Smooth muscle cell (in vitro differentiated cells): ENCODE measurements around the gene ASCL4. TPM values are rescaled to one million over a fixed set of nuclear protein-coding genes. Genes with fewer than 3 reads are reported as not detected.

Experiments used
- DNase-seq: peaks from one replicate; lab custom pipeline; 2025; ENCODE audit not compliant: unreplicated experiment; lab: John Stamatoyannopoulos, UW
- H2AFZ ChIP-seq: fragments of 200-600 bp; sonication (generic); 2 replicates; pipeline ENCODE4 v1.6.0; 2016; ENCODE audit warnings: antibody characterized with exemption, low read depth, mild to moderate bottlenecking
- H3F3A ChIP-seq: fragments of 200-600 bp; sonication (generic); 2 replicates; pipeline ENCODE4 v1.6.0; 2017; ENCODE audit warnings: antibody characterized with exemption, low read depth
- H3K27ac ChIP-seq: fragments of 200-600 bp; sonication (generic); 2 replicates; pipeline ENCODE4 v1.5.1; 2016; ENCODE audit warnings: low read depth, mild to moderate bottlenecking
- H3K27me3 ChIP-seq: fragments of 200-600 bp; sonication (generic); 2 replicates; pipeline ENCODE4 v1.6.1; 2016; ENCODE audit warnings: low read depth, mild to moderate bottlenecking
- H3K36me3 ChIP-seq: fragments of 200-600 bp; sonication (generic); 2 replicates; pipeline ENCODE4 v1.5.1; 2016; ENCODE audit warnings: low read depth
- H3K4me1 ChIP-seq: fragments of 200-600 bp; sonication (generic); 2 replicates; pipeline ENCODE4 v1.5.1; 2016; ENCODE audit warnings: low read depth
- H3K4me2 ChIP-seq: fragments of 200-600 bp; sonication (generic); 2 replicates; pipeline ENCODE4 v1.6.0; 2016; ENCODE audit warnings: mild to moderate bottlenecking
- H3K4me3 ChIP-seq: fragments of 200-600 bp; sonication (generic); 2 replicates; pipeline ENCODE4 v1.5.1; 2016; ENCODE audit warnings: mild to moderate bottlenecking
- H3K79me2 ChIP-seq: fragments of 200-600 bp; sonication (generic); 2 replicates; pipeline ENCODE4 v1.6.0; 2016; ENCODE audit warnings: low read depth, mild to moderate bottlenecking
- H3K9ac ChIP-seq: fragments of 200-600 bp; sonication (generic); 2 replicates; pipeline ENCODE4 v1.6.0; 2016; ENCODE audit warnings: low read depth
- H3K9me3 ChIP-seq: fragments of 200-600 bp; sonication (generic); replicated peaks from 2 replicates; pipeline ENCODE4 v1.5.1; 2016; ENCODE audit warnings: low read depth
- H4K20me1 ChIP-seq: fragments of 200-600 bp; sonication (generic); 2 replicates; pipeline ENCODE4 v1.6.0; 2016; ENCODE audit warnings: low read depth
- WGBS: methylation state at CpG from one replicate; pipeline ENCODE4 v1.1.7; 2016; ENCODE audit warnings: low lambda C conversion rate; 5-methylcytosine and 5-hydroxymethylcytosine counted together
- polyA plus RNA-seq: library from polyadenylated mRNA; unstranded; fragments of >200 nt; fragmentation: Nextera tagmentation; extraction: Ambion mirVana; gene quantifications from 2 replicates; pipeline ENCODE4 v1.2.1, GENCODE V29; 2016
- total RNA-seq: library from RNA; depleted of rRNA; stranded (reverse); fragments of >200 nt; gene quantifications from 2 replicates; pipeline ENCODE4 v1.2.3, GENCODE V29; 2014
- TF ChIP-seq, protein P1 (sequence below): fragments of 200-600 bp; sonication (generic); IDR thresholded peaks from 2 replicates; pipeline ENCODE4 v1.5.1; 2017; ENCODE audit warnings: borderline replicate concordance, mild to moderate bottlenecking, antibody characterized with exemption; ENCODE audit not compliant: insufficient read depth, poor library complexity, severe bottlenecking

ASCL4 gene
- total and polyA plus RNA-seq, 2 experiments from 2014 or later, result not detected

DNA sequence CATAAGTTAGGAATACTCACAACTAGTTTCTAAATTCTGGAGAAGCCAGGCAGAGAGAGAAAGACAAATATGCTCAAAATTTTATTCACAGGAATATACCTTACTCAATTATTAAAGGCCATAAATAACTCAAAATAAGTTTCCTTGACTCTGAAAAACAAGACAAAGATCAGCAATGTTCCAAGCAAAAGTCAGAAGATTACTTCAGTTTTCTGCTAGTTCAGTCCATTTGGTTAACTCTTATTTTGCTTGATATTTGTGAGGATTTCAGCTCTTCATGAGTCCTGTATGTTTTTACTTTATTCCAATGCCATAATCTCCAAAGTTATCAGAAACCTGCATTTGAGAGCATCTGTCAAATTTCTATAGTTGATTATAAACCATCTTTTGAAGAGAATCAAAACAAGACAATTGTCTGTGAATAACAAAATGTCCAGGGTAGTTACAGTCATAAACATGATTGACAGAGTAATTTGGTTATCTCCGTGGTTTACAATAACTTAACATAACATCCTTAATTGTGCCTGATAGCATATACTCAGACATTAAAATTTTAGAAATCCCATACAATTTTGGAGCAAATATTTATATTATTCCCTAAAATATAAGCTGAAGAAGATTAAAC is 17.1 kb downstream of the ASCL4 start:
- DNase-seq, result no peak
- H3K36me3 ChIP-seq, result no peaks in the 10 kb centered on the region
- WGBS, result 71% methylated on average over 1 of the region's 1 CpG
- no peaks in the 10 kb centered on the region for H3F3A ChIP-seq
- H3K9me3 ChIP-seq, result no peaks in the 10 kb centered on the region
- no peak overlapping the region for H3K4me3 ChIP-seq
- no peak overlapping the region for H3K9ac ChIP-seq
- no peak overlapping the region for H3K27ac ChIP-seq
- no peaks in the 10 kb centered on the region for H3K79me2 ChIP-seq
- H4K20me1 ChIP-seq, result no peaks in the 10 kb centered on the region
- peaks cover 11% of the 10 kb centered on the region for H3K27me3 ChIP-seq
- TF ChIP-seq, protein P1, sequence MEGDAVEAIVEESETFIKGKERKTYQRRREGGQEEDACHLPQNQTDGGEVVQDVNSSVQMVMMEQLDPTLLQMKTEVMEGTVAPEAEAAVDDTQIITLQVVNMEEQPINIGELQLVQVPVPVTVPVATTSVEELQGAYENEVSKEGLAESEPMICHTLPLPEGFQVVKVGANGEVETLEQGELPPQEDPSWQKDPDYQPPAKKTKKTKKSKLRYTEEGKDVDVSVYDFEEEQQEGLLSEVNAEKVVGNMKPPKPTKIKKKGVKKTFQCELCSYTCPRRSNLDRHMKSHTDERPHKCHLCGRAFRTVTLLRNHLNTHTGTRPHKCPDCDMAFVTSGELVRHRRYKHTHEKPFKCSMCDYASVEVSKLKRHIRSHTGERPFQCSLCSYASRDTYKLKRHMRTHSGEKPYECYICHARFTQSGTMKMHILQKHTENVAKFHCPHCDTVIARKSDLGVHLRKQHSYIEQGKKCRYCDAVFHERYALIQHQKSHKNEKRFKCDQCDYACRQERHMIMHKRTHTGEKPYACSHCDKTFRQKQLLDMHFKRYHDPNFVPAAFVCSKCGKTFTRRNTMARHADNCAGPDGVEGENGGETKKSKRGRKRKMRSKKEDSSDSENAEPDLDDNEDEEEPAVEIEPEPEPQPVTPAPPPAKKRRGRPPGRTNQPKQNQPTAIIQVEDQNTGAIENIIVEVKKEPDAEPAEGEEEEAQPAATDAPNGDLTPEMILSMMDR, result no peak
- H3K4me1 ChIP-seq, result no peaks in the 10 kb centered on the region
- no peak overlapping the region for H3K4me2 ChIP-seq
- no peak overlapping the region for H2AFZ ChIP-seq

DNA sequence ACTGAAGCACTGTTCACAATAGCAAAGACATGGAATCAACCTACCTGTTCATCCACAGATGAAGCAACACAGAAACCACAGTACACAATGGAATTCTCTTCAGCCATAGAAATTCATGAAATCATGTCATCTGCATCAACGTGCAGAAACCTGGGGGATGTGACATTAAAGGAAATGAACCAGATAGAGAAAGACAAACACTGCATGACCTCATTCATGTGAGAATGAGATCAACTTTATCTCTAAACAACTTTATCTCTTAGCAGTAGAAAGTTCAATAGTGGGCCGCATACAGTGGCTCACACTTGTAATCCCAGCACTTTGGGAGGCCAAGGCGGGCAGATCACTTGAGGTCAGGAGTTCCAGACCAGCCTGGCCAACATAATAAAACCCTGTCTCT is 19.9 kb downstream of the ASCL4 start:
- Histone ChIP-seq H3K4me3 (no peak overlapping the region), H3F3A (no peaks in the 10 kb centered on the region), H3K36me3 (no peaks in the 10 kb centered on the region), H3K27ac (no peak overlapping the region), H3K9ac (no peak overlapping the region), H3K79me2 (no peaks in the 10 kb centered on the region), H3K4me2 (no peak overlapping the region), H3K9me3 (no peaks in the 10 kb centered on the region), H4K20me1 (no peaks in the 10 kb centered on the region), H3K4me1 (no peaks in the 10 kb centered on the region), H2AFZ (no peak overlapping the region), H3K27me3 (peaks cover 11% of the 10 kb centered on the region)
- no peak for DNase-seq
- TF ChIP-seq, protein P1, result no peak
- 57% methylated on average over 3 of the region's 3 CpGs for WGBS

DNA sequence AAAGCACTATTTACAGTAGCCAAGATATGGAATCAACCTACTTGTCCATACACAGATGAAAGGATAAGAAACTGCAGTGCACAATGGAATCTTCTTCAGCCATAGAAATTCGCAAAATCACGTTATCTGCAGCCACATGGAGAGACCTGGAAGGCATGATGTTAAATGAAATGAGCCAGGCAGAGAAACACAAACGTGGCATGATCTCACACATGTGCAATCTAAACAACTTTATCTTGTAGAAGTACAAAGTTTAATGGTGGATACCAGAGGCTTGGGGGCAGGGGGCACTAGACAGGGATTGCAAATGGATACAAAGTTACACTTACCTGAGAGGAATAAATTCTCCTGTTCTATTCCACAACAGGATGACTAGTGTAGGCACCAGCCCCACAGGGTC is 24.1 kb downstream of the ASCL4 start:
- H3K36me3 ChIP-seq, result no peaks in the 10 kb centered on the region
- no peak overlapping the region for H3K27ac ChIP-seq
- H3K9me3 ChIP-seq, result no peaks in the 10 kb centered on the region
- 64% methylated on average over 3 of the region's 3 CpGs for WGBS
- no peak overlapping the region for H3K4me2 ChIP-seq
- no peaks in the 10 kb centered on the region for H4K20me1 ChIP-seq
- no peak overlapping the region for H2AFZ ChIP-seq
- TF ChIP-seq, protein P1, result no peak
- H3K27me3 ChIP-seq, result peaks cover 11% of the 10 kb centered on the region
- no peak overlapping the region for H3K4me3 ChIP-seq
- H3K79me2 ChIP-seq, result no peaks in the 10 kb centered on the region
- H3F3A ChIP-seq, result no peaks in the 10 kb centered on the region
- no peak overlapping the region for H3K9ac ChIP-seq
- H3K4me1 ChIP-seq, result no peaks in the 10 kb centered on the region
- no peak for DNase-seq

DNA sequence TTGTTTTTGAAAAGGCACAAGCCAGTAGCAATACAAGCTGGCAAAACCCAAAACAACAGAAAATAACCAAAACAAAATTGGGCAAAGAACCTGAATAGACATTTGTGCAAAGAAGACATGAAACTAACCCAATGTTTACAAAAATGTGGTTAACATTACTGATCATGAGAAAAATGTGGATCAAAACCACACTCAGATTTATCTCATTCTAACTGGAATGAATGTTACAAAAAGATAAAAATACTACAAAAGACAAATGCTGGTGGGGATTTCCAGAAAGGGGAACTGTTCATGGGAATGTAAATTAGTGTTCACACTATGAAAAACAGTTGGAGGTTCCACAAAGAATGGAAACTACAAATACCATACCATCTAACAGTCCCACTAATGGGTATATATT is 26.6 kb downstream of the ASCL4 start:
- Histone ChIP-seq H3K9me3 (no peaks in the 10 kb centered on the region), H3K4me1 (no peaks in the 10 kb centered on the region), H3F3A (no peaks in the 10 kb centered on the region), H3K4me3 (no peak overlapping the region), H3K27me3 (peaks cover under 1% of the 10 kb centered on the region), H3K4me2 (no peak overlapping the region), H3K9ac (no peak overlapping the region), H2AFZ (no peak overlapping the region), H3K79me2 (no peaks in the 10 kb centered on the region), H4K20me1 (no peaks in the 10 kb centered on the region), H3K27ac (no peak overlapping the region), H3K36me3 (no peaks in the 10 kb centered on the region)
- TF ChIP-seq, protein P1, result no peak
- DNase-seq, result no peak
